Nephron (organoid): ENCODE results near the gene HOMEZ.

Experiments
- H3K27ac Mint-ChIP-seq, 3 experiments: 2 replicates each; pipeline ENCODE4 v1.8.0; 2020; ENCODE audit warnings: mixed read lengths in 3 of 3, mild to moderate bottlenecking in 2 of 3, moderate library complexity in 1 of 3
- H3K27me3 Mint-ChIP-seq: 2 replicates; pipeline ENCODE4 v1.8.0; 2021; ENCODE audit warnings: low read depth, mild to moderate bottlenecking, moderate library complexity, mixed read lengths
- H3K36me3 Mint-ChIP-seq: 2 replicates; pipeline ENCODE4 v1.8.0; 2020; ENCODE audit warnings: low read depth, mixed read lengths
- H3K4me1 Mint-ChIP-seq: 2 replicates; pipeline ENCODE4 v1.8.0; 2020; ENCODE audit warnings: mixed read lengths
- H3K4me3 Mint-ChIP-seq, 3 experiments: 2 replicates each; pipeline ENCODE4 v1.8.0; 2020; ENCODE audit warnings: mild to moderate bottlenecking in 3 of 3, mixed read lengths in 3 of 3, moderate library complexity in 2 of 3
- H3K9me3 Mint-ChIP-seq: 2 replicates; pipeline ENCODE4 v1.8.0; 2020; ENCODE audit warnings: mixed read lengths
- CTCF ChIP-seq, 3 experiments: fragments of 200-600 bp; sonication (generic); IDR thresholded peaks; one replicate each; pipeline ENCODE4 v1.5.0; 2021; ENCODE audit warnings: antibody characterized with exemption in 3 of 3; ENCODE audit not compliant: unreplicated experiment in 3 of 3

Gene HOMEZ

GRCh38 chr14:23308721-23309445 is 23.0 kb upstream of the HOMEZ start:
- Mint-ChIP-seq H3K9me3 (no peaks in the 10 kb centered on the region), H3K4me3 (peak overlapping the region; percentile 93 to 98 (median 95)), H3K4me1 (peaks cover 42% of the 10 kb centered on the region), H3K27me3 (peaks cover 5% of the 10 kb centered on the region), H3K36me3 (peaks cover 35% of the 10 kb centered on the region), H3K27ac (peak overlapping the region in 1 of 3 experiments; percentile 65)
- TF ChIP-seq CTCF (IDR thresholded peaks at IDR 0.05; ENCODE audit: unreplicated experiment in 3 of 3) = no peak

DNA sequence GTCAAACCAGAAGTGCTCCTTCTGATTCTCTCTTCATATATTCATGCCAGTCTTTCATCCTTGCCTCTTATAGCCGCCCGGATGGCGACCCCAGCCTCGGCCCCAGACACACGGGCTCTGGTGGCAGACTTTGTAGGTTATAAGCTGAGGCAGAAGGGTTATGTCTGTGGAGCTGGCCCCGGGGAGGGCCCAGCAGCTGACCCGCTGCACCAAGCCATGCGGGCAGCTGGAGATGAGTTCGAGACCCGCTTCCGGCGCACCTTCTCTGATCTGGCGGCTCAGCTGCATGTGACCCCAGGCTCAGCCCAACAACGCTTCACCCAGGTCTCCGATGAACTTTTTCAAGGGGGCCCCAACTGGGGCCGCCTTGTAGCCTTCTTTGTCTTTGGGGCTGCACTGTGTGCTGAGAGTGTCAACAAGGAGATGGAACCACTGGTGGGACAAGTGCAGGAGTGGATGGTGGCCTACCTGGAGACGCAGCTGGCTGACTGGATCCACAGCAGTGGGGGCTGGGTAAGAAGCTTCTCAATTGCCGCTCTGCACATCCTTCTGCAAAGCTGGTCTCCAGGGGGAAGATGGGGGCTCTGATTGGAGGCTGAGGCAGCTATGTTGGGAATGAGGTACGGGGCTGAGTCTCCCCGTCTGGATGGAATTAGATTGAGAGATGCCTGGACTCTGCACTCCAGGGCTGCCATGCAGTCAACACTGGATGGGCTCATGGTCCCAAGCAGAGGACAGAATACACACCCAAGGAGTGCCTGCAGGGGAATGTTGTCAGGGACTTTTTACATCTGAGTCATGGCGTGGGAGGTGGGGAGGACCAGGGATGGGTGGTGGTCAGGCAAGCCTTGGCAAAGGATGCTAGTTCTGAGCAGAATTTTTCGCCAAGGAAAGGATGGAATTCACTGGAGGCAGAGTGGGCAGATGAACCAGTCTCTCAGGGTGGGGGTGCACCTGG is 22.0 kb upstream of the HOMEZ start:
- Mint-ChIP-seq H3K27me3 (peaks cover 5% of the 10 kb centered on the region), H3K4me3 (peak overlapping the region; percentile 93 to 98 (median 95)), H3K4me1 (peaks cover 42% of the 10 kb centered on the region), H3K9me3 (no peaks in the 10 kb centered on the region), H3K27ac (peak overlapping the region; percentile 92 to 97 (median 95)), H3K36me3 (peaks cover 34% of the 10 kb centered on the region)
- no peak for TF ChIP-seq CTCF (IDR thresholded peaks at IDR 0.05; ENCODE audit: unreplicated experiment in 3 of 3)

- Mint-ChIP-seq H3K4me3 (peak overlapping the region; percentile 93 to 98 (median 95)), H3K36me3 (peaks cover 25% of the 10 kb centered on the region), H3K9me3 (no peaks in the 10 kb centered on the region), H3K27me3 (peaks cover 5% of the 10 kb centered on the region), H3K27ac (peak overlapping the region; percentile 92 to 97 (median 95)), H3K4me1 (peaks cover 42% of the 10 kb centered on the region)
- no peak for TF ChIP-seq CTCF (IDR thresholded peaks at IDR 0.05; ENCODE audit: unreplicated experiment in 3 of 3)
These were observed 21.2 kb upstream of the HOMEZ start for GRCh38 chr14:23307146-23307530.

- Mint-ChIP-seq H3K9me3 (no peaks in the 10 kb centered on the region), H3K4me1 (peaks cover 42% of the 10 kb centered on the region), H3K4me3 (peak within 1 kb of the TSS; percentile 93 to 98 (median 95)), H3K36me3 (peaks cover 21% of the 10 kb centered on the region), H3K27ac (peak within 1 kb of the TSS; percentile 92 to 97 (median 95)), H3K27me3 (peaks cover 5% of the 10 kb centered on the region)
- no peak for TF ChIP-seq CTCF (IDR thresholded peaks at IDR 0.05; ENCODE audit: unreplicated experiment in 3 of 3)
These were observed 20.6 kb upstream of the HOMEZ start, which contains the start of gene BCL2L2 for GRCh38 chr14:23306412-23307145. Gene BCL2L2 (plus strand): TSS chr14:23306833. CDS start chr14:23307768, 935 bp downstream.

DNA sequence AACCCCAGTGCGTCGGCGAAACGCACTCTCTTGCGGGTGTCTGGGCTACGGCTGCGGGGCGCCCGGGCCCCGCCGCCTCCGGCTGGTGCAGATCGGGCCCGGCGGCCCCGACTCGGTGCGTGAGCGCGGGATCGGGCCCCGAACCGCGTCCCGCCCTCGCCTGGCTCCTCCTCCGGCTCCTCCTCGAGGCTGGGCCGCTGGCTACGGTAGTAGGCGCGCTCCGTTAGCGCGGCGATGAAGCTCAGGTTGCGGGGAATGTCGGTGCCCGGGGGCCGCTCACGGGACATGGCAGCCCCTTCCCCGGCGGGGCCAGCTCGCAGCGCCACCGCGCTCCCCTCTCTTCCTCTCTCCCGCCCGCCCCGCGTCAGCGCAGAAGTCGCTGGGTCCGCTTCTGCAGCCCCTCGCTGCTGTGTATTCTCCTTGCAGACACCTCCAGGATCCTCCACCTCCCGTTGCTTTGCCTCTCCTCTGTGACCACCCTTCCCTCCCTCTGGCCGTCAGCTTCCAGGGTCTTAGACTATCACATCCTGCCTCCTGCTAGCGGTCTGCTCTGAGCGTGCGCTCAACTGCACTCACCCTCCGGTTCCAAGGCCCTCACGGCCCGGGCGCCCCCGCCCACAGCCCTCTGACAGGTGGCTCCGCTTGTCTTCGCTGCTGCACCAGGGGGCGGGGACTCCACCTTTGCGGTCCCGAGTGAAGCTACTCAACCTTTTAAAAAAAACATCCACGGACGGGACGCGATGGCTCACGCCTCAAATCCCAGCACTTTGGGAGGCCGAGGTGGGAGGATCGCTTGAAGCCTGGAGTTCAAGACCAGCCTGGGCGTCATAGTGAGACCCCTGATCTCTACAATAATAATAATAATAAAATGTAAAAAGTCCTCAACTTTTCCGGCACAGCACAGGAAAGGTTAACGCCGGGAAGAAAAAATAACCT is 16.6 kb upstream of the HOMEZ start, which contains the start of gene PPP1R3E:
Gene PPP1R3E, minus strand, starts transcription at position 570 of the 936 bp plus-strand sequence. Its CDS starts 283 bp downstream, at position 287.
- H3K9me3 Mint-ChIP-seq = no peaks in the 10 kb centered on the region
- peaks cover 3% of the 10 kb centered on the region for H3K36me3 Mint-ChIP-seq
- H3K27me3 Mint-ChIP-seq = no peaks in the 10 kb centered on the region
- H3K4me1 Mint-ChIP-seq = peaks cover 35% of the 10 kb centered on the region
- H3K27ac Mint-ChIP-seq = peak within 1 kb of the TSS; percentile 98 to 100 (median 100)
- TF ChIP-seq CTCF (IDR thresholded peaks at IDR 0.05; ENCODE audit: unreplicated experiment in 3 of 3) = no peak
- peak within 1 kb of the TSS; percentile 98 to 99 (median 98) for H3K4me3 Mint-ChIP-seq
